OCI-LY7 (cell line): Measurements from ENCODE around the gene LIN9.

ENCODE experiments used
- EZH2phosphoT487 ChIP-seq: fragments of 200-600 bp; sonication (generic); IDR thresholded peaks from 2 replicates; pipeline ENCODE4 v1.6.1; 2018; ENCODE audit warnings: low read depth, borderline replicate concordance, mild to moderate bottlenecking, mixed run types, antibody characterized with exemption, low read length, moderate library complexity, mixed read lengths
- TF ChIP-seq, protein P1 (sequence below): fragments of 200-600 bp; sonication (generic); conservative IDR thresholded peaks from 2 replicates; pipeline ENCODE4 v1.5.1; 2014; ENCODE audit warnings: mild to moderate bottlenecking, antibody characterized with exemption, low read length, moderate library complexity, mixed read lengths

DNA sequence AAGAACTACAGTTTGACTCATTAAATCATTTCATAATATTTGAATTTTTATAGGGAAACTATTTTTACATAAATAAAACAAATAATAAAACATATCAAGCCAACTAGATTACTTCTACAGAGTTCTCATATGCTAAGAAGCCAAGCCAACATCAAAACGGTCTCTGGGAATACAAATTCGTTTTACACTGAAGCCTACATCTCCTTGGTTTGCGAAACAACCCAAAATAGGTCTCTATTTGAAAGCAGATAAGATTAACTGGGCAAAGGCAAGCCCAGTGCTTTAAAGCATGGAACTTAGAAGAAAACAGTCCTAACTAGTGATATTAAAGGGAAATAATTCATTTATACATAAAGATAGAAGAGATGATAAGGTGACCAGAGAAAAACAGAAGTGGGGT lies 60.2 kb downstream of the LIN9 start:
- TF ChIP-seq, protein P1, sequence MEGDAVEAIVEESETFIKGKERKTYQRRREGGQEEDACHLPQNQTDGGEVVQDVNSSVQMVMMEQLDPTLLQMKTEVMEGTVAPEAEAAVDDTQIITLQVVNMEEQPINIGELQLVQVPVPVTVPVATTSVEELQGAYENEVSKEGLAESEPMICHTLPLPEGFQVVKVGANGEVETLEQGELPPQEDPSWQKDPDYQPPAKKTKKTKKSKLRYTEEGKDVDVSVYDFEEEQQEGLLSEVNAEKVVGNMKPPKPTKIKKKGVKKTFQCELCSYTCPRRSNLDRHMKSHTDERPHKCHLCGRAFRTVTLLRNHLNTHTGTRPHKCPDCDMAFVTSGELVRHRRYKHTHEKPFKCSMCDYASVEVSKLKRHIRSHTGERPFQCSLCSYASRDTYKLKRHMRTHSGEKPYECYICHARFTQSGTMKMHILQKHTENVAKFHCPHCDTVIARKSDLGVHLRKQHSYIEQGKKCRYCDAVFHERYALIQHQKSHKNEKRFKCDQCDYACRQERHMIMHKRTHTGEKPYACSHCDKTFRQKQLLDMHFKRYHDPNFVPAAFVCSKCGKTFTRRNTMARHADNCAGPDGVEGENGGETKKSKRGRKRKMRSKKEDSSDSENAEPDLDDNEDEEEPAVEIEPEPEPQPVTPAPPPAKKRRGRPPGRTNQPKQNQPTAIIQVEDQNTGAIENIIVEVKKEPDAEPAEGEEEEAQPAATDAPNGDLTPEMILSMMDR: no peak
- TF ChIP-seq EZH2phosphoT487: no peak
